Measurements from ENCODE around the gene SCCPDH.
A peak's percentile ranks its signal among the peaks of the same experiment; 100 is the strongest.
"Not testable (repeated sequence)": the region's sequence is repeated elsewhere in the genome, so short reads cannot be mapped to it uniquely, and the experiment has no call there.

Gene SCCPDH

GRCh38 chr1:246724016-246724730, at the start of gene SCCPDH:
TSS of gene SCCPDH (plus strand) at chr1:246724409. CDS start at chr1:246724423, 14 bp downstream.
- DNase-seq (ENCODE audit: extremely low read depth in 1 of 2, low read depth in 1 of 2) = peak; percentile 22 to 61

GRCh38 chr1:246677842-246678241, 46.4 kb upstream of the SCCPDH start:
- DNase-seq (ENCODE audit: extremely low read depth in 1 of 2, low read depth in 1 of 2) = no peak

- DNase-seq (ENCODE audit: extremely low read depth in 1 of 2, low read depth in 1 of 2) = no peak
Observed at GRCh38 chr1:246678816-246679793, 45.1 kb upstream of the SCCPDH start.

GRCh38 chr1:246679794-246680177, 44.4 kb upstream of the SCCPDH start:
- no peak for DNase-seq (ENCODE audit: extremely low read depth in 1 of 2, low read depth in 1 of 2)

GRCh38 chr1:246680190-246680589, 44.0 kb upstream of the SCCPDH start:
- DNase-seq (ENCODE audit: extremely low read depth in 1 of 2, low read depth in 1 of 2) = no peak

- no peak for DNase-seq (ENCODE audit: extremely low read depth in 1 of 2, low read depth in 1 of 2)
Observed at GRCh38 chr1:246680696-246681130, 43.5 kb upstream of the SCCPDH start.

GRCh38 chr1:246681900-246682895, 42.0 kb upstream of the SCCPDH start:
- DNase-seq (ENCODE audit: extremely low read depth in 1 of 2, low read depth in 1 of 2) = no peak

GRCh38 chr1:246683521-246683920, 40.7 kb upstream of the SCCPDH start:
- DNase-seq (ENCODE audit: extremely low read depth in 1 of 2, low read depth in 1 of 2) = no peak

GRCh38 chr1:246687002-246687401, 37.2 kb upstream of the SCCPDH start:
- no peak for DNase-seq (ENCODE audit: extremely low read depth in 1 of 2, low read depth in 1 of 2)

GRCh38 chr1:246689409-246690008, 34.7 kb upstream of the SCCPDH start:
- DNase-seq (ENCODE audit: extremely low read depth in 1 of 2, low read depth in 1 of 2) = no peak

GRCh38 chr1:246690100-246690499, 34.1 kb upstream of the SCCPDH start:
- DNase-seq (ENCODE audit: extremely low read depth in 1 of 2, low read depth in 1 of 2) = no peak

GRCh38 chr1:246691622-246692495, 32.4 kb upstream of the SCCPDH start:
- no peak for DNase-seq (ENCODE audit: extremely low read depth in 1 of 2, low read depth in 1 of 2)

GRCh38 chr1:246694213-246694895, 29.9 kb upstream of the SCCPDH start:
- not testable (repeated sequence) for DNase-seq (ENCODE audit: extremely low read depth in 1 of 2, low read depth in 1 of 2)

- no peak for DNase-seq (ENCODE audit: extremely low read depth in 1 of 2, low read depth in 1 of 2)
Observed at GRCh38 chr1:246695136-246695535, 29.1 kb upstream of the SCCPDH start.

GRCh38 chr1:246695666-246696065, 28.5 kb upstream of the SCCPDH start:
- DNase-seq (ENCODE audit: extremely low read depth in 1 of 2, low read depth in 1 of 2) = no peak

- no peak for DNase-seq (ENCODE audit: extremely low read depth in 1 of 2, low read depth in 1 of 2)
Observed at GRCh38 chr1:246698466-246699094, 25.6 kb upstream of the SCCPDH start.

- DNase-seq (ENCODE audit: extremely low read depth in 1 of 2, low read depth in 1 of 2) = peak; percentile 43 to 67
Observed at GRCh38 chr1:246699095-246699735, 25.0 kb upstream of the SCCPDH start.

- no peak for DNase-seq (ENCODE audit: extremely low read depth in 1 of 2, low read depth in 1 of 2)
Observed at GRCh38 chr1:246703581-246703980, 20.6 kb upstream of the SCCPDH start.
